ENCODE measurements around the gene SLAIN2. TPM values are rescaled to one million over a fixed set of nuclear protein-coding genes. Genes with fewer than 3 reads are reported as not detected.

SLAIN2 gene
- total and polyA plus RNA-seq, 2 of the 4 experiments (the other 2 are of a cell fraction), result 23.3 to 53.0 TPM

DNA sequence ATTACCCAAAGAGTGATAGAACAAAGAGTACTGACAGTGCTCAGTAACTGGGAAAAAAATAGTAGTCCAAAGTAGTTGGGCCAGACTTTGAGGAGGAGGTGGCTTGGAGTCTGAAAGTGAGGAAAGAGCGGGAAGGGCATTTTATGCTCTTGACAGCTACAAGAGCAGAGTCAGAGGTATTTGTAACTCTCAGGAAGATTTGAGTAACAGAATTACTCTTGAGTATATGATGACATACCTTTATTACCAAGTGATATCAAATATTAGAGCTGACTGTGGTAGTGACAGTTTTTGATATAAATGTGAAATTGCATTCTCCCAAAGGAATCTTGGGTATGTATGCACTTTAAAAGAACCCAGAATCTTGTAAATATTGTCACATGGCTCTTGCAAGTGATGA lies 2.2 kb downstream of the SLAIN2 start:
- no peak overlapping the region for H3K18ac ChIP-seq (ENCODE audit: low read depth, low read length)
- TF ChIP-seq CHD1 (IDR thresholded peaks at IDR 0.05; ENCODE audit: low read depth, low read length) (no peak), SMC3 (IDR thresholded peaks at IDR 0.05; ENCODE audit: low read depth, low read length) (no peak), POLR2A (IDR thresholded peaks at IDR 0.05; ENCODE audit: low read depth, low read length) (no peak), CEBPB (IDR thresholded peaks at IDR 0.05; ENCODE audit: low read depth, low read length) (no peak)
- TF ChIP-seq, protein P1, sequence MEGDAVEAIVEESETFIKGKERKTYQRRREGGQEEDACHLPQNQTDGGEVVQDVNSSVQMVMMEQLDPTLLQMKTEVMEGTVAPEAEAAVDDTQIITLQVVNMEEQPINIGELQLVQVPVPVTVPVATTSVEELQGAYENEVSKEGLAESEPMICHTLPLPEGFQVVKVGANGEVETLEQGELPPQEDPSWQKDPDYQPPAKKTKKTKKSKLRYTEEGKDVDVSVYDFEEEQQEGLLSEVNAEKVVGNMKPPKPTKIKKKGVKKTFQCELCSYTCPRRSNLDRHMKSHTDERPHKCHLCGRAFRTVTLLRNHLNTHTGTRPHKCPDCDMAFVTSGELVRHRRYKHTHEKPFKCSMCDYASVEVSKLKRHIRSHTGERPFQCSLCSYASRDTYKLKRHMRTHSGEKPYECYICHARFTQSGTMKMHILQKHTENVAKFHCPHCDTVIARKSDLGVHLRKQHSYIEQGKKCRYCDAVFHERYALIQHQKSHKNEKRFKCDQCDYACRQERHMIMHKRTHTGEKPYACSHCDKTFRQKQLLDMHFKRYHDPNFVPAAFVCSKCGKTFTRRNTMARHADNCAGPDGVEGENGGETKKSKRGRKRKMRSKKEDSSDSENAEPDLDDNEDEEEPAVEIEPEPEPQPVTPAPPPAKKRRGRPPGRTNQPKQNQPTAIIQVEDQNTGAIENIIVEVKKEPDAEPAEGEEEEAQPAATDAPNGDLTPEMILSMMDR (conservative IDR thresholded peaks at IDR 0.05; ENCODE audit: low read depth, low read length), result no peak
- H3K9me1 ChIP-seq (ENCODE audit: insufficient read depth, low read length), result peaks cover 11% of the 10 kb centered on the region
- H2BK15ac ChIP-seq (ENCODE audit: low read depth, low read length), result no peak overlapping the region
- peak overlapping the region; percentile 90 for H3K4me3 ChIP-seq (ENCODE audit: insufficient read depth, low read depth, low read length)
- ATAC-seq (ENCODE audit: low read depth), result no peak
- H4K8ac ChIP-seq (ENCODE audit: low read depth in 2 of 2, low read length in 2 of 2), result no peak overlapping the region
- H3K9ac ChIP-seq (ENCODE audit: low read depth, low read length), result peak overlapping the region; percentile 48; the same call in 1 of the 2 replicates
- in situ Hi-C loops (cut with MboI; ENCODE audit: low sequenced_read_pairs), result no loop called here
- TSS peak; percentile 45 for BruUV-seq (replicated peaks)
- H4K20me1 ChIP-seq (ENCODE audit: insufficient read depth, low read length), result peaks cover 59% of the 10 kb centered on the region
- H3K56ac ChIP-seq (ENCODE audit: extremely low read depth, insufficient read depth, low read length), result no peak overlapping the region
- peak; percentile 22 for DNase-seq
- peak overlapping the region; percentile 91 for H3K23ac ChIP-seq (ENCODE audit: low read depth, low read length)
- peak overlapping the region; percentile 98 for H3K4me2 ChIP-seq (ENCODE audit: low read depth, low read length)
- H4K91ac ChIP-seq (ENCODE audit: insufficient read depth, low read depth, low read length), result no peak overlapping the region
- H3K4me1 ChIP-seq (ENCODE audit: control insufficient read depth, insufficient read depth, low read length), result peaks cover 8% of the 10 kb centered on the region; the same call in 1 of the 2 replicates
- dilution Hi-C loops (cut with HindIII; ENCODE audit: low sequenced_read_pairs, unreplicated experiment), result no loop called here
- H3K27ac ChIP-seq (ENCODE audit: insufficient read depth, low read length), result no peak overlapping the region
- POLR2A ChIA-PET (ENCODE audit: unreplicated experiment), result no interaction called here
- WGBS, 2 experiments (ENCODE audit: extremely low coverage in 2 of 2, insufficient read length in 1 of 2), result no CpG with 5 or more reads among the region's 1 CpG
- H3K79me1 ChIP-seq (ENCODE audit: low read depth in 1 of 2, low read length in 2 of 2), result peaks cover 13 to 55% of the 10 kb centered on the region in 2 experiments
- peak overlapping the region; percentile 37; the same call in 1 of the 2 replicates for H3K14ac ChIP-seq (replicated peaks; ENCODE audit: low read depth, low read length)
- no peak overlapping the region for H2AFZ ChIP-seq (replicated peaks; ENCODE audit: low read length, poor library complexity)
- intact Hi-C loops (cut with micrococcal nuclease), result no loop called here
- CTCF ChIA-PET, result interaction anchor here (1.5 kb wide), 1 partner anchor 28 kb away, joined by 3 read pairs; no protein-coding TSS in a partner anchor
- 0 out of 2 replicates have a peak overlapping the region, but pooled peaks have one; percentile 13 for H3K4ac ChIP-seq (ENCODE audit: low read depth, low read length)
- peak overlapping the region; percentile 32 for H2BK5ac ChIP-seq (ENCODE audit: low read depth, low read length, poor library complexity, severe bottlenecking)
- H3K36me3 ChIP-seq (ENCODE audit: control insufficient read depth, insufficient read depth, low read length), result no peaks in the 10 kb centered on the region
- no peak overlapping the region for H2BK20ac ChIP-seq (ENCODE audit: low read depth, low read length)
- H3K27me3 ChIP-seq (ENCODE audit: control insufficient read depth, insufficient read depth, low read length), result no peaks in the 10 kb centered on the region
- no peak overlapping the region for H4K5ac ChIP-seq (ENCODE audit: low read depth, low read length)
- H2AK5ac ChIP-seq (ENCODE audit: low read depth, low read length), result no peak overlapping the region
- no peak overlapping the region for H2AK9ac ChIP-seq (replicated peaks; ENCODE audit: low read depth, low read length, poor library complexity)
- no peak overlapping the region for H2BK120ac ChIP-seq (ENCODE audit: low read depth, low read length)
- H3K9me3 ChIP-seq (ENCODE audit: control insufficient read depth, insufficient read depth, low read length), result no peaks in the 10 kb centered on the region
